Activated CD4-positive, alpha-beta memory T cell treated with anti-CD3 and anti-CD28 coated beads, Interleukin-2, amount 10 ng/mL, durations not matched to agents 7 days and 5 days (primary cell): ENCODE results near the gene BUB1B. TPM values are rescaled to one million over a fixed set of nuclear protein-coding genes. Genes with fewer than 3 reads are reported as not detected.

ENCODE experiments used
- CTCF ChIA-PET: fragments of 350-600 bp; sonication (Branson Sonifier 250); formaldehyde crosslinking; loops from one replicate; lab custom pipeline; 2021; ENCODE audit warnings: antibody characterized with exemption, inconsistent platforms; lab: Charles Lee
- POLR2A ChIA-PET: fragments of 350-600 bp; sonication (Branson Sonifier 250); formaldehyde crosslinking; loops from one replicate; lab custom pipeline; 2021; ENCODE audit warnings: antibody characterized with exemption; lab: Charles Lee
- DNase-seq: peaks from one replicate; pipeline ENCODE4 v3.0.0-alpha.2; 2020
- H3K27ac Mint-ChIP-seq: one replicate; pipeline ENCODE4 v1.8.0; 2021; ENCODE audit warnings: mild to moderate bottlenecking, mixed read lengths
- H3K27me3 Mint-ChIP-seq: one replicate; pipeline ENCODE4 v1.8.0; 2021; ENCODE audit warnings: mixed read lengths
- H3K36me3 Mint-ChIP-seq: one replicate; pipeline ENCODE4 v1.8.0; 2021; ENCODE audit warnings: low read depth, mixed read lengths
- H3K4me1 Mint-ChIP-seq: one replicate; pipeline ENCODE4 v1.8.0; 2021; ENCODE audit warnings: mixed read lengths
- H3K4me3 Mint-ChIP-seq: one replicate; pipeline ENCODE4 v1.8.0; 2021; ENCODE audit warnings: mild to moderate bottlenecking, mixed read lengths
- H3K9me3 Mint-ChIP-seq: one replicate; pipeline ENCODE4 v1.8.0; 2021; ENCODE audit warnings: mixed read lengths
- total RNA-seq, 2 experiments: library from RNA; stranded (reverse); gene quantifications; one replicate each; pipeline ENCODE4 v1.2.3, GENCODE V29; 2021

The BUB1B gene
- total RNA-seq, 2 experiments from 2014 or later = 73.2 to 73.8 TPM

DNA sequence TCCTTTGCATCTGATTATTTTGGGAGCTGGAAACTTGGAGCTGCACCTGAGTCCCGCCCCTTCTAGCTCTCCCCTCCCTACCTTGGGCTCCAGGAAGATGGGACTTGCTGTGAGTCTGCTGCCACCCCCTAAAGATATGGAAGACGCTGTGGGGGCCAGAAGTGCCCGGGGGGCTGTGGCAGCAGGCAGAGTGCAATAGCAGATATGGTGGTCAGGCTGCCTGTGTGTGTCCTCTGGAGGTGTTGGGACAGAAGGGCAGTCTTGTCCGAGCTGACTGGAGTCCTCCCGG lies 78.5 kb downstream of the BUB1B start:
- Mint-ChIP-seq H3K27me3 (peaks cover 21% of the 10 kb centered on the region), H3K9me3 (no peaks in the 10 kb centered on the region), H3K4me3 (no peak overlapping the region), H3K27ac (no peak overlapping the region), H3K4me1 (peaks cover 11% of the 10 kb centered on the region), H3K36me3 (no peaks in the 10 kb centered on the region)
- POLR2A ChIA-PET = interaction anchor here (0.7 to 1.6 kb wide), 4 partner anchors 11 to 15 kb away, joined by 3 to 6 read pairs (median 4); no protein-coding TSS in a partner anchor
- no peak for DNase-seq
- CTCF ChIA-PET = interaction anchor here (0.7 to 2.0 kb wide), 4 partner anchors 22 to 98 kb away, joined by 3 to 10 read pairs (median 8); no protein-coding TSS in a partner anchor

DNA sequence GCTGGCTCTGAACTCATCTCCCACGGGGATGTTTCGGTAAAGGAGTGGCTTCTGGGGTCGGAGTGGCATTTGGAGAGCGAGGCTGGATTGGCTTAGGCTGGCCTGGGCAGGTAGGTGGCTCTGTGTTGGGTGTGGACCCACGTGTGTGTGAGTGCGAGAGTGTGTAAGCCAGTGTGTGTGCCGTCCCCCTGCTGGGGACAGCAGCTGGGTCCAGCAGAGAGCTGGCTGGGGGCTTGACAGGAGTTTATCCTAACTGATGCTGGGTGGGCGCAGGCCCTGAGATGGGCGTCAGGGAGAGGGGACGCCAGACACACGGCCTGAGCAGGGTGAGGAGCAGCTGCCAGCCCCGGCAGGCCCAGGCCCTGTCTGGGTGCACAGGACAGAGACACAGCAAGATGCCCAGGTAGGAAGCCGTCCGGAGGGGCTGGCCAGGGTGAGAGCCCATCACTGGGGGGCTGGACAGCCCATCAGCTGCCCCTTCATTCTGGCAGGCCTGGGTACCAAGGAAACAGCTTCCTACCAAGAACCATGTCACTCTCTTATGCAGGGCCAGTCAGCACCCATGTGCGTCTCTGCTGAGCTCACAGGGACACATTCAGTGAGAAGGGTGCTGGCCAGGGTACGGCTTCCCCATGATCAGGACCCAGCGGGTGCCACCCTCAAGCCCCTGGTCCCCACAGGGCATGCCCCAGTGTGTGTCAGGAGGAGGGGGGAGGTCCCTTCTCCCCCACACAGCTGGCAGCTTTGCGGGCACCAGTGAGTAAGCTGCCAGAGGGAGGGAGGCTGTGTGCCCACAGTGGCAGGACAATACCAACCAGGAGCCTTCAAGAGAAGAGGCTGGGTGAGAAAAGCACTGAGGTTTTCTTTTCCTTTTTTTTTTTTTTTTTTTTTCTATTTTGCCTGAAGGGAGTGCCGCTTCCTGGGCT lies 79.1 kb downstream of the BUB1B start:
- H3K36me3 Mint-ChIP-seq = no peaks in the 10 kb centered on the region
- DNase-seq = no peak
- H3K9me3 Mint-ChIP-seq = no peaks in the 10 kb centered on the region
- peaks cover 21% of the 10 kb centered on the region for H3K27me3 Mint-ChIP-seq
- peaks cover 8% of the 10 kb centered on the region for H3K4me1 Mint-ChIP-seq
- POLR2A ChIA-PET = interaction anchor here (0.6 to 1.6 kb wide), 4 partner anchors 11 to 70 kb away, joined by 3 to 6 read pairs (median 3); no protein-coding TSS in a partner anchor
- H3K27ac Mint-ChIP-seq = no peak overlapping the region
- CTCF ChIA-PET = interaction anchor here (1.8 to 2.0 kb wide), 2 partner anchors 22 to 33 kb away, joined by 7 to 10 read pairs; no protein-coding TSS in a partner anchor
- no peak overlapping the region for H3K4me3 Mint-ChIP-seq

DNA sequence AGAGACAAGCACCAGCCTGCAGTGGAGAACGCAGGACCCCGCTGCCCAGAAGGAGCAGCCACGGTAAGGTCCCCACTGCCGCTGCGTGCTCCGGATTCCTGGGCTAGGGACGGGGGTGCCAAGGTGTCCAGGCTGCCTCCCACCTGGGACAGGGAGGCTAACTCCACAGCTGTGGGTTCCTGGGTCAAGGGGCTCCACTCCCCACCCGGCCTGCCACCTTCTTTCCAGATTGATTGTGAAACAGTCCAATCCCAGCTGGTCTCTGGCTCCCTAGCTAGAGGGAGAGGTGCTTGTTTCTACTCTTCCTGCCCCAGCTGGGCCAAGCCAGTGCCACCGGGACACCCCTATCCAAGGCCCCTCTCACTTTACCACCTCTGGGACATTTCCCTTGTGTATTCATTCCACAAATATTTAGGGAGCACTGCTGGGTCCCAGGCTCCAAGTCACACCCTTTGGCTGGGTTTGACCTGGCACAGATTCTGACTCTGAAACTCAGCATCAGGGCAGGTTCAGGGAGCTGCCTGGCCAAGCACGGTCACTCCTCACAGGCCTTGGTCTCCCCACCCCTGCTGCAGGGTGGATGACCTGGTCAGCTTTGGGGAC lies 79.9 kb downstream of the BUB1B start:
- peaks cover 21% of the 10 kb centered on the region for H3K27me3 Mint-ChIP-seq
- POLR2A ChIA-PET = no interaction called here
- CTCF ChIA-PET = no interaction called here
- H3K36me3 Mint-ChIP-seq = no peaks in the 10 kb centered on the region
- DNase-seq = no peak
- peaks cover 8% of the 10 kb centered on the region for H3K4me1 Mint-ChIP-seq
- H3K9me3 Mint-ChIP-seq = no peaks in the 10 kb centered on the region
- H3K27ac Mint-ChIP-seq = no peak overlapping the region
- H3K4me3 Mint-ChIP-seq = no peak overlapping the region

DNA sequence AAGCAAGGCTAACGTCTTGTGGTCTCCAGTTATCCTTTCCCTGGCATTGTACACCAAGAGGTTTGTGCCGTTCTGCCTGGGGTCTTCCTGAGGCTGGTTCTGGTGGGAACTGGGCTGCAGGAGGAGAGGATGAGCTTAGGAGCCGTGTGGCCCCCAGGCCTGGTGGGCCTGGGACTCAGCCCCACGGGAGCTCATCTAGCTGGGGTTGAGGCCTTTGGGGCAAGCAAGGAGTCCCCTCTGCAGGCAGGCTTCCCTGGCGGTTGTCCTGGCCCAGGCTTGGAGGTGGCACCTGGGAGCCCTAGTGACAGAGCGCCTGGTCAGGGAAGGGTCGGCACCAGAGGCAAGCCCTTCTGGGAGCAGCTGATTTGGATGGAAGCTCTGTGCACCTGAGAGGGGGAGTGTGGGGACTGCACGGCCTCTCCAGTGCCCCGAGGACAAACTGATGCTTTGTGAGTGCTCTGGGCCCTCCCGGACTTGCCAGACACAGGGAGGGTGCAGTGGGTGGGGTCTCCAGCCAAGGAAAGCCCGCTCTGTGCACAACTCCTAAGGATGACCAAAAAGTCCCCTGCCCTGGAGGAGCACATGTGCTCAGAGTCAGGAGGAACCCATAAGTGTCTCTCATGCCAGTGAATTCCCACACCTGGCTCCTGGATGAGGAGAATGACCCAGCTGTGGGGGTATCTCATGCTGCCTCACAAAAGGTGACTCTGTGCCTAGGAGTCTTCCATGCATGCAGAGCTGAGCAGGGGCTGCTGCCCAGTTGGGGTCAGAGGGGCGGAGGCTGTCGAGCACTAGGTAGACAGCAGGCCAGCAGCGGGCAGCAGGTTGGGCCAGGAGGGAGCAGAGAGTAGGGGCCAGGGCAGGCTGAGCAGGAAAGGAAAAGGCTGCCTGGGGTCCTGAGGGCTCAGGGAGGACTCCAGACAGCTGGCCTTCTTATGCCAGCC lies 80.7 kb downstream of the BUB1B start:
- ChIA-PET POLR2A (no interaction called here), CTCF (no interaction called here)
- H3K4me3 Mint-ChIP-seq = no peak overlapping the region
- H3K27ac Mint-ChIP-seq = no peak overlapping the region
- peaks cover 8% of the 10 kb centered on the region for H3K4me1 Mint-ChIP-seq
- no peak for DNase-seq
- no peaks in the 10 kb centered on the region for H3K9me3 Mint-ChIP-seq
- no peaks in the 10 kb centered on the region for H3K36me3 Mint-ChIP-seq
- peaks cover 21% of the 10 kb centered on the region for H3K27me3 Mint-ChIP-seq

DNA sequence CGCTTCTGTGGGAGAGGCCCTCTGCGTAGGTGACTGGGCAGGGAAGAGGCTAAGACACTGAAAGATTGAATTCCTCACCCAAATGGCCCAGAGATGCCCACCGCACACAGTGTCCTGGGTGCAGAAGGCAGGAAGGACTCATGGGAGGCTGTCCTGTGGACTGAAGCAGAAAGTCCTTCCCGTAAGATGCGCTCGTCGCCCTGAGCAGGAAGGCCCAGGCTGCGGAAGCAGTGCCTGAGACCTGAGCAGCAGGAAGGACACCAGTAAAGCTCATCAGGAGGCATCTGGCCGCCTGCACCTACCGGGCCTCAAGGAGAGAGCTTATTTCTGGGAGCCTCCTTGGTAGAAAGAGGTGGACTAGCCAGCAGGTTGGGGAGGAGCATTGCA lies 81.3 kb downstream of the BUB1B start:
- no peaks in the 10 kb centered on the region for H3K36me3 Mint-ChIP-seq
- DNase-seq = no peak
- peaks cover 8% of the 10 kb centered on the region for H3K4me1 Mint-ChIP-seq
- H3K4me3 Mint-ChIP-seq = no peak overlapping the region
- ChIA-PET POLR2A (no interaction called here), CTCF (interaction anchor here (1.1 kb wide), 1 partner anchor 22 kb away, joined by 3 read pairs; no protein-coding TSS in a partner anchor)
- H3K9me3 Mint-ChIP-seq = no peaks in the 10 kb centered on the region
- no peak overlapping the region for H3K27ac Mint-ChIP-seq
- H3K27me3 Mint-ChIP-seq = peaks cover 21% of the 10 kb centered on the region

DNA sequence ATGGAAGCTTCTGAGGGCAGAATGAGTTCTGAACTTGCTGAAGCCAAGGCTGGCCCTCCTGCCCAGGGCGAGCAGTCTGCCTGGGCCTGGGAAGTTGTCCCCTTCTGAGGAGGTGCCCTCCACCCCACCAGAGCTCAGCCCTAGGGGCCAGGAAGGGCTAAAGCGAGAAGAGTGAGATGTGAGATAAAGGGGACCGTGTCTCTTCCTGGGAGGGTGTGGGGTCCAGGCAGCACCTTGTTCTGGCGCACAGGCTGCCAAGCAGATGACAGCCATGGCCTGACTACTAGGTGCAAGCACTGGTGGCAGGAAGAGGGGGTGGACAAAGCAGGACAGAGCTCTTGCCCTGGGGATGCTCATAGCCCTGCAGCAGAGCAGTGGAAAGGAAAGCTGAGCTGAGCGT lies 81.7 kb downstream of the BUB1B start:
- no peak for DNase-seq
- ChIA-PET CTCF (interaction anchor here (1.1 kb wide), 1 partner anchor 21 kb away, joined by 3 read pairs; no protein-coding TSS in a partner anchor), POLR2A (no interaction called here)
- peaks cover 8% of the 10 kb centered on the region for H3K4me1 Mint-ChIP-seq
- H3K9me3 Mint-ChIP-seq = no peaks in the 10 kb centered on the region
- H3K36me3 Mint-ChIP-seq = no peaks in the 10 kb centered on the region
- H3K27ac Mint-ChIP-seq = no peak overlapping the region
- H3K4me3 Mint-ChIP-seq = no peak overlapping the region
- H3K27me3 Mint-ChIP-seq = peaks cover 20% of the 10 kb centered on the region

DNA sequence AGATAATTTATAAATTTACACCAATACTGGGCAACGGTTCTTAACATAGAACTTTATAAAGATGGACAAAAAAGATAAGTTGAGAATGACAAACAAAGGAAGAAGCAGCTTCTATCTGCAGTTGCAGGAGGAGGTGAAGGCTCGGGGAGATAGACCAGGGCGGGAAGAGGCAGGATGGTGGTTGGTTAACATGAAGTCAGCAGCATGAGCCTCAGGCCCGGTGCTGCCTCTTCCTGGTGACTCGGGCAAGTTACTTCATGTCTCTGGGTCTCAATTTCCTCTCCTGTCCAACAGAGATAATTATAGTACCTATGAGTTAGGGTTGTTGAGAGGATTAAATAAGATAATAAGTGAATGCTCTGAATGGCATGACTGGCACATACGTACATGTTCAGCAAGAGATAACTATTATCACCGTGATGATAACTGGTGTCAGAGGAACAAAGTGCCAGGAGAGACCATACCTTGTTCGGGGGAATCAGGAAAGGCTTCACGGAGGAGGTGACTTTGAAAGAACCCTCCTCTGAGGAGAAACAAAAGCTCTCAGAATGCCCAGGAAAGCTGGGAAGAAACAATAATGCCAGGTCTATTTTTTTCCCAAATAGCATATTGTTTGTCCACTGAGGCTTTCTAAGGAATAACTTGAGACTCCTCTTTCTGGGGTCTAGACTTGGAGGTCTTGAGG lies 82.4 kb downstream of the BUB1B start:
- POLR2A ChIA-PET = no interaction called here
- Mint-ChIP-seq H3K36me3 (no peaks in the 10 kb centered on the region), H3K4me3 (no peak overlapping the region), H3K9me3 (no peaks in the 10 kb centered on the region), H3K4me1 (peaks cover 5% of the 10 kb centered on the region), H3K27me3 (peaks cover 14% of the 10 kb centered on the region), H3K27ac (no peak overlapping the region)
- CTCF ChIA-PET = interaction anchor here (1.1 to 1.7 kb wide), 3 partner anchors 21 to 32 kb away, joined by 3 to 5 read pairs (median 4); no protein-coding TSS in a partner anchor
- no peak for DNase-seq

DNA sequence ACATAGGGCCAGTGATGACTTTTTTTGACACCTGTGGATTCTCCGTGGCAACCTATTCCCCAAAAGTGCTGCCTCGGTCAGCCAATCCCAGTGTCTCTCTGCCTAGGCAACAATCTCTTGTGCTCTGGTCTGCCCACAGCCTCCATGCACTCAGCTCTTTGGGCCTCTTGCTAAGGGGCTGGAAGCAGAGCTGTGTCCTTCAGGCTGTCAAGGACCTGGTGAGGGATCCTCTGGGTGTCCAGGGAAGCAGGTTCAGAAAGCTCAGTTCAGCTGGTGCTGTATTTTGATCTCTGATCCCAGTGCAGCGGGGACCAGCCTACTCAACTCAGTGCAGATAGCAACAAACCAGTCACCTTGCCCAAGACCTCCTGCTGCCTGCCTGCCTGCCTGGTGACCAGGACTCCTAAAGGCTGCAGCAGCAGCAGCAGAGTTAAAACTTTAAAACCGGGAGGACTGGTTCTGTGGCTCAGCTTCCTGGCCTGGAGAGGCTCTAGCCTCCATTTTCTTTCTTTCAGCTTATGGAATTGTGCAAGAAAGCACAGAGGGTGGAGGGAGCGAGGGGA lies 84.2 kb downstream of the BUB1B start:
- DNase-seq = no peak
- Mint-ChIP-seq H3K4me3 (no peak overlapping the region), H3K4me1 (peaks cover 4% of the 10 kb centered on the region), H3K36me3 (no peaks in the 10 kb centered on the region), H3K27ac (no peak overlapping the region), H3K27me3 (peaks cover 6% of the 10 kb centered on the region), H3K9me3 (no peaks in the 10 kb centered on the region)
- ChIA-PET POLR2A (no interaction called here), CTCF (interaction anchor here (0.7 to 1.2 kb wide), 2 partner anchors 28 to 357 kb away, joined by 3 to 4 read pairs; no protein-coding TSS in a partner anchor)

DNA sequence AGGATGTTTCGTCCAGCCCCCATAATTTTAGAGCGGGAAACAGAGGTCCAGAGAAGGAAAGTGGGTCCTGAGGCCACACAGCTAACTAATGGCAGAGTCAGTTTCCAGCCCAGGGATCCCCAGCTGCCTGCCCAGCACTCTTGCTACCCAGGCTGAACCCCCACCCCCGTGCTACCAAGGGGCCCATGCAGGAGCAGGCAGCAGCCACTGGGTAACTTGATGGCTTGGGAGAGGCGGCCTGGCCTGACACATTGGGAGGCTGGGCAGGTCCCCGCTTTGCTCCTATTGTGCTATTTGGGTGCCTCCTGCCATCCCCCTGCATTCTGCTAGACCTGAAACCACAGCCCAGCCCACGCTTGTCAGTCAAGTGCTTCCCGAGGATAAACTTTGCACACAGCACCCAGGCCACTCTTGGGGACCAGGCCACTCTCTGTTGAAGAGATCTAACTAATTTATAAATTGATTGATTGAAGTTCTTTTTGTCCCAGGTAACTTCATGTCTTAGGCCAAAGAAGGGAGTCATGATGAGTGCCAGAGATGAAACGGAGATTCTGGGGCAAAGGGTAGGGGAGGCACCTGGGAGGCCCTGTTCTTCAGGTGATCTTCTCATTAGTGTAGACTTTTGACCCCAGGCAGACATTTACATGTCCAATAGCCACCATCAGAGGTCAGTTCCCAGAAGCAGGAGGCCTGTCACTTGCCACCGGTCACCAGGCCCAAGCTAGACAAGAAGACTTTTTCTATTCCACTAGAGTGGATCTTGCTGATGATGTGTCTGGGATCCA lies 85.0 kb downstream of the BUB1B start:
- CTCF ChIA-PET = interaction anchor here (0.7 to 1.2 kb wide), 2 partner anchors 29 to 358 kb away, joined by 3 to 4 read pairs; no protein-coding TSS in a partner anchor
- H3K9me3 Mint-ChIP-seq = no peaks in the 10 kb centered on the region
- POLR2A ChIA-PET = no interaction called here

DNA sequence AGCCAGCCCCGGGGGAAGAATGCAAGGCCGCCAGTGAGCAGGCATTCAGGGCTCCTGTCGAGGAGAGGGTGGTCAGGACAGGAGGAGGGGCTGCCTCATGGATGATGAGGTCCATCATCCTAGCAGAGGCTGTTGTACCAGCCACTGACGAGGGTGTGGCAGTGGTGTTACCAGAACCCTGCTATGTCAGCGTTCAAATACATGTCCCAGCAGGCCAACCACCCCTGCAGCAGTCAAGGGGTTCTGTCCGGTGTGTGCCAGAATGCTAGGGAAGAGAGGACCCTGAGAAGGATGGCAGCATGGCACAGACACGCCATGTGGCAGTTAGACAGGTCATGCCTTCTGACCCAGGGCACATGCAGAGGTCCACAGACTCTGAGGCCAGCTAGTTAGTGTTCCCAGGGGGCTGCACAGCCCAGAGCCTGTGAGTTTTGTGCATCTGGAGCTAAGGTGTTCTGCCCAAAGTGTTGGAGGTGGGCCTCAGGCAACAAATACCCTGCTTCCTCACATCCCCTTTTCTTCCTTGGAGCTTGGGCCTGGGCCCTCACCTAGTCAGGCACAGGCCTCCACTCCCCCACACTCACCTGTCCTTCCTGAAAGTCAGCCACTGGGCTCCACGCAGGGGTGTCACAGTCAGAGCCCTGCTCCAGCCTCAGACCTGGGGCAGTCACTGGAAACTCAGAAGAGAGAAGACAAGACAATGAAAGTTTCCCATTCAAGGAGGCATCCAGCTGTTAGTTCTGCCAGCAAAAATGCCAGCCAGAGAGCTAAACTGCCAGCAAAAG lies 85.8 kb downstream of the BUB1B start:
- Mint-ChIP-seq H3K27ac (no peak overlapping the region), H3K4me3 (no peak overlapping the region), H3K27me3 (peaks cover 18% of the 10 kb centered on the region), H3K36me3 (no peaks in the 10 kb centered on the region), H3K9me3 (no peaks in the 10 kb centered on the region), H3K4me1 (peaks cover 4% of the 10 kb centered on the region)
- POLR2A ChIA-PET = no interaction called here
- CTCF ChIA-PET = no interaction called here
- DNase-seq = no peak

More for the DNA sequence above, 85.0 kb downstream of the BUB1B start:
- Mint-ChIP-seq H3K4me1 (peaks cover 4% of the 10 kb centered on the region), H3K4me3 (no peak overlapping the region), H3K36me3 (no peaks in the 10 kb centered on the region), H3K27ac (no peak overlapping the region), H3K27me3 (peaks cover 10% of the 10 kb centered on the region)
- DNase-seq = no peak
